ENCODE results near the gene MTMR8.
"Not testable (repeated sequence)": the region's sequence is repeated elsewhere in the genome, so short reads cannot be mapped to it uniquely, and the experiment has no call there.

The MTMR8 gene

DNA sequence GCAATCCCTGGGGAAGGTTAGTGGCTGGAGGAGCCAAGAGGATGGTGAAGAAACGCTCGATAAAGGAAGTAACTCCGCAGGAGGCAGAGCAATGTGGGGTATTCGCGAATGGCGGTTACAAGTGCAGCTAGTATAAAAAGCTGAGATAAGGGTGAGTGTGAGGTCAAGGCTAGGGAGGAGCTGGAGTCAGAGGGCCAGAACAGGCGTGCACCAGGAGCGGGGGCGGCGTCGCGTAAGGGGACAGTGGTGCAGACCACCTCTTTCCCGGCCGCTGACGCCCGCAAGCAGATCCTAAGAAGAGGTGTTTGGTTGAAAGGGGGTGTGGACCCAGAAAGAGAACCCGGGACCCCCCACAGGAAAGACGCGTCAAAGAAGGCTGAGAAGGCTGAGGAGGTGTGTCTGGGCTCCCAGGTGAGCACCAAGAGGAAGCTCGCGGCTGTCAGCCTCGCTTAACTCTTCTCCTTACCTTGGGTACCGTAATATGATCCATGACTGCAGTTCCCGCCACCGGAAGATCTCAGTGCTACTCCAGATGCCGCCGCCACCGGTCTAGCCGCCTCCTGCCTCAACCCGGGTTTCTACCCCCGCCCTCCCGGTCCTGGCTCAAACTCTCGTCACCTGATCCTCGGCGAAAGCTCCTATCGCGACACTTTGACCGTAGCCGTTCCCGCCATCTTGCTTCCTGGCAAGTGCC, at the start of gene MTMR8:
MTMR8 (minus strand) TSS at position 579 of the 694 bp plus-strand sequence; CDS start at position 490, 89 bp downstream.
- DNase-seq (ENCODE audit: low spot score) = peak; percentile 39

GRCh38 chrX:64439551-64439950, 44.3 kb upstream of the MTMR8 start:
- no peak for DNase-seq (ENCODE audit: low spot score)

GRCh38 chrX:64437665-64438064, 42.4 kb upstream of the MTMR8 start:
- DNase-seq (ENCODE audit: low spot score) = no peak

DNA sequence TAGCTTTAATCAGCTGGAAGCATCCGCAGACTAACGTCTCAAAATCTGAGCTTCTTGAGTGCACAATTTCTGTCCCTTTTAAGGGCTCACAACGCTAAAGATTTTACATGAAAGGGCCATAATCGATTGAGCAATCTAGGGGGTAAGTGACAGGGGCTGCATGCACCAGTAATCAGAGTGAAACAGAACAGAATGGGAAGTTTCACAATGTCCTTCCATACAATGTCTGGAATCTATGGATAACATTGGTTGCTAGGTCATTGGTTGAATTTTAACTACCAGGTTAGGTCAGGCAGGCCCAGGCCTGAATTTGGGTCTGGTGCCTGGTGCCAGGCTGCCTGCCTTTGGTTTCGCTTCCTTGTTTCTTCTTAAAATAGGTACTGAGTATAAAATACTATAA, 42.0 kb upstream of the MTMR8 start:
- DNase-seq (ENCODE audit: low spot score) = no peak

GRCh38 chrX:64428371-64428770, 33.1 kb upstream of the MTMR8 start:
- no peak for DNase-seq (ENCODE audit: low spot score)

DNA sequence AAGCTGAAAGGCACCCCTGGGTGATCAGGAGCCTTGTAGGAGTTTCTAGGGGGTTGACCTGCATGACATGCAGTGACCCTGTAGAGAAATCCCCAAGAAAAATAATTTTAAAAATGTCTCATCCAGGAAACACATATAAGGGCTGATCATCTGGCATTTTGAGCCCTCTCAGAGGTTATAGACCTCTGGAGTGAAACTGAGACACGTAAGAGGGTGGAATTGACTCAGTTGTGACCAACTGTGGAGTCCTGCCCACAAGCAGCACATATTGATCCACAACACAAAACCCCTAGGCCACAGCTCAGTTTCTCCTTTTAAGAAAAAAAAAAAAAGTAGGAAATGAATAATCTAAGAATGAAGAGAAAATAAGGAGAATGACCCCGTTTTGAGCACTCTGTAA, 32.5 kb upstream of the MTMR8 start:
- no peak for DNase-seq (ENCODE audit: low spot score)

DNA sequence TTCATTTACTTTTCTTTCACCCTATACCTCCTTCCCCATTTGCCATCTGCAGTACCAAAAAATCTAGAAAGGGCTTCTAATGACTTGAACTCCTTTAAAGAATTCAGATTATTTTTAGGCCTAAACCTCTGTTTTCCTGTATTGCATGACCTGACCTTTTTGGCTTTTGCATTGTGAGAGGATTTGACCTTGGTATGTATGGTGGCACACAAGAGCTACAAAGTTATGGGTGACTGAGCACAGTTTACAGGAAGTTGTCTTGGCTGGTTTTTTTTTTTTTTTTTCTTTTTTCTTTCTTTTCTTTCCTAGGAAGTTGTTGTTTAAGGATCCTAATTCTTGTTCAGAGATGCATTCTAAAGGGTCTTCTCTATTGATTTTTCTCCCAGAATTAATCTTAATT, 32.0 kb upstream of the MTMR8 start:
- no peak for DNase-seq (ENCODE audit: low spot score)

- not testable (repeated sequence) for DNase-seq (ENCODE audit: low spot score)
These were observed 14.5 kb upstream of the MTMR8 start for GRCh38 chrX:64409730-64410129.

GRCh38 chrX:64398088-64398487, 2.8 kb upstream of the MTMR8 start:
- DNase-seq (ENCODE audit: low spot score) = no peak

DNA sequence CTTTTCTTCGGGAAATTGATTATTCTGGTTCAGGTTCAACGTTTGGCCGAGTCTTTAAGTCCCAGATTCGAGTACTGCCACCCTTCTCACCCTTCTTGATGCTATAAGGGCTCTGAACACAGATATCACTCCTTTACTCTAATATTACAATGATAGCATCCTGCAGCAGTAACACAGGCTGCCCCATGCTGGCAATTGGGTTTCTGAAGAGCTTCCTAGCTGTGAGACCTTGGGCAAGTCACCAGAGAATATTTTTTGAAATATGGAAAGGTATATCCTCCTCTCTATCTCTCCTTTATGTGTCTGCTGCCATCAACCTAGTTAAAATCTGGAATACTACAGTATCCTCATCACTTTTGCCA, 297 bp upstream of the MTMR8 start:
- DNase-seq (ENCODE audit: low spot score) = no peak

GRCh38 chrX:64394059-64394873, 986 bp downstream of the MTMR8 start:
- DNase-seq (ENCODE audit: low spot score) = no peak

- DNase-seq (ENCODE audit: low spot score) = no peak
These were observed 5.8 kb downstream of the MTMR8 start for GRCh38 chrX:64389489-64389888.

DNA sequence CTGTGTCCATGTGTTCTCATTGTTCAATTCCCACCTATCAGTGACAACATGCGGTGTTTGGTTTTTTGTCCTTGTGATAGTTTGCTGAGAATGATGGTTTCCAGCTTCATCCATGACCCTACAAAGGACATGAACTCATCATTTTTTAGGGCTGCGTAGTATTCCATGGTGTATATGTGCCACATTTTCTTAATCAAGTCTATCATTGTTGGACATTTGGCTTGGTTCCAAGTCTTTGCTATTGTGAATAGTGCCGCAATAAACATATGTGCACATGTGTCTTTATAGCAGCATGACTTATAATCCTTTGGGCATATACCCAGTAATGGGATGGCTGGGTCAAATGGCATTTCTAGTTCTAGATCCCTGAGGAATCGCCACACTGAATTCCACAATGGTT, 14.5 kb downstream of the MTMR8 start:
- not testable (repeated sequence) for DNase-seq (ENCODE audit: low spot score)

GRCh38 chrX:64379924-64380323, 15.3 kb downstream of the MTMR8 start:
- no peak for DNase-seq (ENCODE audit: low spot score)

- DNase-seq (ENCODE audit: low spot score) = no peak
These were observed 17.5 kb downstream of the MTMR8 start for GRCh38 chrX:64377753-64378152.

DNA sequence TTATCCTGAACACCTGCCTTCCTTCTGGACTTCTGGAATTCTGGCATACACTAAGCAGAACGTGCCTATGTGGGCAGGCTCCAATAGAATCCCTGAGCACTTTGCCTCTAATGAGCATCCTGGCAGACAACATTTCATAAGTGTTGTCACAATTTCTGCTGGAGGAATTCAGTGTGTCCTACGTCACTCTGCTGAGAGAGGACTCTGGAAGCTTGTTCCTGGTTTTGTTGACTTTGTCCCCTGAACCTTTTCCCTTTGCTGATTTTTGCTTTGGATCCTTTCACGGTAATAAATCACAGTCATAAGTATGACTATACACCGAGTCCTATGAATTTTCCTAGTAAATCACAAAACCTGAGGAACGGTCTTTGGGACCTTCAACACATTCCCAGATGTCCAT, 43.2 kb downstream of the MTMR8 start:
- DNase-seq (ENCODE audit: low spot score) = no peak

DNA sequence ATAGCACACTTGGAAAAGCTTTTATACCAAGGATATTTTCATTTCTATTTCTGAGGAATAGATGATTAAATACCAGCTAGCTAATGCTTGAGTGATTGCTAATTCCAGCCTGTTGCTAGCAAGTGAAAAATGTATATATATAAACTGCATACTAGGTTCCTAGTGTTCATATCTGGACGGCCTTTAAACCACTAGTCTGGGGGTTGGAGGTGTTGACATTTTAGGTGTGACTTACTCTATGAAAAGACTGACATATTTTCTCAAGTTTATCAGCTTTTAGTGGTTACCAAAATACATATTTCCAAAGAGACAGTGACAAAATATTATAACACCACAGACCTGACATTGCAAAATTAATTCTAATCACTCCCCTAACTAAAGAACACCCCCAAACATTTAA, 44.7 kb downstream of the MTMR8 start:
- no peak for DNase-seq (ENCODE audit: low spot score)

DNA sequence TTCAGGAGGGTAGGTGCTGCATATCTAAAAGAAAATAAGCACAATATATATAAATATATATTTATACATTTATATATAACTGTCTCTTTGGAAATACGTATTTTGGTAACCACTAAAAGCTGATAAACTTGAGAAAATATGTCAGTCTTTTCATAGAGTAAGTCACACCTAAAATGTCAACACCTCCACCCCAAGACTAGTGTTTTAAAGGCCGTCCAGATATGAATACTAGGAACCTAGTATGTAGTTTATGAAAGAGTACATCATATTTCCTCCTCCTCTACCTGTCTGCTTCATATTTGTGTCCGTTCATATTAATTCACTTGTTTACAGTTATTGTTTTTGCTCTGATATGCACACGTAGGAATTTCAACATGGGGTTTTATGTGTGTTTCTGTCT, 45.2 kb downstream of the MTMR8 start:
- no peak for DNase-seq (ENCODE audit: low spot score)

DNA sequence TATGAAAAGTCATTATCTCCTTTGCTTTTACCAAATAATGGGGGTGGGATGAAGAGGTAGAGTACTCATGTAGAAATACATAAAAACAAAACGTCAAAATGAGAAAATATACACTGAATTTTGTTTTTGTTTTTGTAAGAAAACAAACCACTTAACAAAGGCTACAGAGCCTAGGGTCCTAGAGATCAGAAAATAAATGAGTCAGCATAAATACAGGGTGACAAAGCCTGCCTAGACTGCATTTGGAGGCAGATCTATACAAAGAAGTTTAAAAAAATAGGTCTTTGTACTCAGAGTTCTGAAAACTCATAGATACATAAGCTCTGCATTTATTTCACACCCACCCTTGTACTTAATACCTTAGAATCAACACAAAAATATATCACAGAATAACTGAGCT, 52.4 kb downstream of the MTMR8 start:
- DNase-seq (ENCODE audit: low spot score) = no peak

DNA sequence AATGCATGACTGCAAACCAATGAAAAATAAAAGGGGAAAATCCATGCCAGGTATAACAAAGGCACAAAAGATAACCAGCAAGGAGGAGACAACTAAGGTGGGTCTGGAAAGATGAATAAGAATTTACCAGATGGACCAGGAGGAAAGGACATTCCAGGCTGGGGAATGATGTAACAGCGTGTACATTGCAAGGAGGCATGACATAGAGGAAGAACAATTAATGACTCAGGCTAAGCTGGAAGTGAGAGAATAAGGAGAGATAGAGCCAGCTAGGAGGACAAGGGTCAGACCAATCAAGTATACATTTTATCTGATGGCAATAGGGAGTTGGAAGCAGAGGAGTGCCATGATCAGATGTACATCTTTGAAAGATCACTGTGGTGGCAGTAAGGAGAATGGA, 57.0 kb downstream of the MTMR8 start:
- no peak for DNase-seq (ENCODE audit: low spot score)

- DNase-seq (ENCODE audit: low spot score) = no peak
These were observed 60.8 kb downstream of the MTMR8 start for GRCh38 chrX:64334467-64334866.

DNA sequence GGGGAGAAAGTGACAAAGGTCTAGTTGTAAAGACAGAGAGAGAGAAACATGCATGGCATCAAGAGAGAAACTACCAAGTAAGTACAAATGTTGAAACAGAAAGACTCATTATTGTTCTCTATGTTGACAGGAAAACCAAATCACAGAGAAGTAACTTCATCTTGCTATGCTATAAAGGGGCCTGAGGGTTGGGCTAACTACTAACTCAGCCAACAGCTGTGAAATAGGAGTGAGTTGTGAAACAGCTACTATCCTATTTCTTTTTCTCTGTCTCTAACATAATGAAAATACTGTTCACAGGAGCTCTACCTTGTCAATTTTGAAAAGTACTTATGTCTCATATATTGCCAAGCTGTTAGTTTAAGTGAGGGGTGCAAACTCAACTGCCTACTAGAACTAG, 65.0 kb downstream of the MTMR8 start:
- no peak for DNase-seq (ENCODE audit: low spot score)

GRCh38 chrX:64321507-64321906, 73.7 kb downstream of the MTMR8 start:
- DNase-seq (ENCODE audit: low spot score) = no peak

GRCh38 chrX:64313624-64314023, 81.6 kb downstream of the MTMR8 start:
- no peak for DNase-seq (ENCODE audit: low spot score)

Measured in hepatic stellate cell (primary cell).